Activated CD4-positive, alpha-beta T cell treated with anti-CD3 and anti-CD28 coated beads, Interleukin-2, amount 10 ng/mL, durations not matched to agents 7 days and 5 days (primary cell): ENCODE data around the gene PEAR1. TPM values are rescaled to one million over a fixed set of nuclear protein-coding genes. Genes with fewer than 3 reads are reported as not detected.

Experiments used
- CTCF ChIA-PET: fragments of 350-600 bp; sonication (Branson Sonifier 250); formaldehyde crosslinking; loops from one replicate; lab custom pipeline; 2021; ENCODE audit warnings: antibody characterized with exemption; lab: Charles Lee
- POLR2A ChIA-PET: fragments of 350-600 bp; sonication (Branson Sonifier 250); formaldehyde crosslinking; loops from one replicate; lab custom pipeline; 2021; ENCODE audit warnings: antibody characterized with exemption; lab: Charles Lee
- DNase-seq: peaks from one replicate; pipeline ENCODE4 v3.0.0-alpha.2; 2020
- H3K27ac Mint-ChIP-seq: one replicate; pipeline ENCODE4 v1.8.0; 2021; ENCODE audit warnings: mild to moderate bottlenecking, moderate library complexity, mixed read lengths
- H3K27me3 Mint-ChIP-seq: one replicate; pipeline ENCODE4 v1.8.0; 2021; ENCODE audit warnings: mixed read lengths
- H3K36me3 Mint-ChIP-seq: one replicate; pipeline ENCODE4 v1.8.0; 2021; ENCODE audit warnings: low read depth, mixed read lengths
- H3K4me1 Mint-ChIP-seq: one replicate; pipeline ENCODE4 v1.8.0; 2021; ENCODE audit warnings: mixed read lengths
- H3K4me3 Mint-ChIP-seq: one replicate; pipeline ENCODE4 v1.8.0; 2021; ENCODE audit warnings: mild to moderate bottlenecking, moderate library complexity, mixed read lengths
- H3K9me3 Mint-ChIP-seq: one replicate; pipeline ENCODE4 v1.8.0; 2021; ENCODE audit warnings: mixed read lengths
- total RNA-seq, 2 experiments: library from RNA; stranded (reverse); gene quantifications; one replicate each; pipeline ENCODE4 v1.2.3, GENCODE V29; 2021

The PEAR1 gene
- total RNA-seq, 2 experiments from 2014 or later, result 0.07 to 0.15 TPM

- Mint-ChIP-seq H3K4me3 (no peak overlapping the region), H3K27ac (no peak overlapping the region), H3K9me3 (no peaks in the 10 kb centered on the region), H3K27me3 (no peaks in the 10 kb centered on the region), H3K36me3 (peaks cover 30% of the 10 kb centered on the region), H3K4me1 (no peaks in the 10 kb centered on the region)
- no peak for DNase-seq
- ChIA-PET CTCF (no interaction called here), POLR2A (no interaction called here)
Measured at GRCh38 chr1:156944268-156944667, 50.8 kb downstream of the PEAR1 start.

- no peaks in the 10 kb centered on the region for H3K27me3 Mint-ChIP-seq
- H3K36me3 Mint-ChIP-seq, result peaks cover 32% of the 10 kb centered on the region
- CTCF ChIA-PET, result no interaction called here
- H3K27ac Mint-ChIP-seq, result no peak overlapping the region
- H3K4me1 Mint-ChIP-seq, result no peaks in the 10 kb centered on the region
- H3K9me3 Mint-ChIP-seq, result no peaks in the 10 kb centered on the region
- no peak overlapping the region for H3K4me3 Mint-ChIP-seq
- DNase-seq, result no peak
- POLR2A ChIA-PET, result no interaction called here
Measured at GRCh38 chr1:156944848-156945247, 51.3 kb downstream of the PEAR1 start.

- CTCF ChIA-PET, result interaction anchor here (1.8 kb wide), 1 partner anchor 9 kb away, joined by 5 read pairs; no protein-coding TSS in a partner anchor
- no peak overlapping the region for H3K4me3 Mint-ChIP-seq
Measured at GRCh38 chr1:156945881-156946661, 52.6 kb downstream of the PEAR1 start.

GRCh38 chr1:156947127-156947526 is 53.6 kb downstream of the PEAR1 start:
- H3K4me3 Mint-ChIP-seq, result no peak overlapping the region
- POLR2A ChIA-PET, result no interaction called here
- no peak overlapping the region for H3K27ac Mint-ChIP-seq
- H3K36me3 Mint-ChIP-seq, result peaks cover 37% of the 10 kb centered on the region
- CTCF ChIA-PET, result interaction anchor here (0.9 to 1.8 kb wide), 2 partner anchors 10 to 87 kb away, joined by 3 to 5 read pairs; no protein-coding TSS in a partner anchor
- H3K4me1 Mint-ChIP-seq, result no peaks in the 10 kb centered on the region
- H3K9me3 Mint-ChIP-seq, result no peaks in the 10 kb centered on the region
- no peak for DNase-seq
- H3K27me3 Mint-ChIP-seq, result no peaks in the 10 kb centered on the region

More at GRCh38 chr1:156945881-156946661, 52.6 kb downstream of the PEAR1 start:
- Mint-ChIP-seq H3K4me1 (no peaks in the 10 kb centered on the region), H3K27me3 (no peaks in the 10 kb centered on the region), H3K9me3 (no peaks in the 10 kb centered on the region), H3K27ac (peak overlapping the region; percentile 27), H3K36me3 (peaks cover 36% of the 10 kb centered on the region)
- no peak for DNase-seq
- POLR2A ChIA-PET, result no interaction called here

- no peaks in the 10 kb centered on the region for H3K4me1 Mint-ChIP-seq
- ChIA-PET CTCF (interaction anchor here (1.0 to 1.8 kb wide), 3 partner anchors 11 to 242 kb away, joined by 3 to 5 read pairs (median 4); partner anchors contain the start of gene CRABP2), POLR2A (no interaction called here)
- no peak overlapping the region for H3K27ac Mint-ChIP-seq
- H3K9me3 Mint-ChIP-seq, result no peaks in the 10 kb centered on the region
- DNase-seq, result no peak
- peaks cover 36% of the 10 kb centered on the region for H3K36me3 Mint-ChIP-seq
- no peaks in the 10 kb centered on the region for H3K27me3 Mint-ChIP-seq
- H3K4me3 Mint-ChIP-seq, result no peak overlapping the region
Measured at GRCh38 chr1:156947818-156948525, 54.5 kb downstream of the PEAR1 start.

- H3K27me3 Mint-ChIP-seq, result no peaks in the 10 kb centered on the region
- H3K4me1 Mint-ChIP-seq, result no peaks in the 10 kb centered on the region
- ChIA-PET POLR2A (no interaction called here), CTCF (interaction anchor here (0.8 to 1.8 kb wide), 3 partner anchors 12 to 243 kb away, joined by 3 to 4 read pairs (median 3); partner anchors contain the start of gene CRABP2)
- no peak overlapping the region for H3K27ac Mint-ChIP-seq
- peaks cover 37% of the 10 kb centered on the region for H3K36me3 Mint-ChIP-seq
- no peak overlapping the region for H3K4me3 Mint-ChIP-seq
- DNase-seq, result no peak
- H3K9me3 Mint-ChIP-seq, result no peaks in the 10 kb centered on the region
Measured at GRCh38 chr1:156948708-156949107, 55.2 kb downstream of the PEAR1 start.

GRCh38 chr1:156949127-156949526 is 55.6 kb downstream of the PEAR1 start:
- ChIA-PET POLR2A (no interaction called here), CTCF (interaction anchor here (0.8 to 1.8 kb wide), 3 partner anchors 12 to 243 kb away, joined by 3 to 4 read pairs (median 3); partner anchors contain the start of gene CRABP2)
- DNase-seq, result no peak
- Mint-ChIP-seq H3K4me1 (no peaks in the 10 kb centered on the region), H3K27ac (no peak overlapping the region), H3K36me3 (peaks cover 37% of the 10 kb centered on the region), H3K4me3 (no peak overlapping the region), H3K27me3 (no peaks in the 10 kb centered on the region), H3K9me3 (no peaks in the 10 kb centered on the region)

GRCh38 chr1:156951371-156951770 is 57.9 kb downstream of the PEAR1 start:
- H3K4me3 Mint-ChIP-seq, result no peak overlapping the region
- no peaks in the 10 kb centered on the region for H3K4me1 Mint-ChIP-seq
- CTCF ChIA-PET, result interaction anchor here (1.0 kb wide), 1 partner anchor 9 kb away, joined by 3 read pairs; no protein-coding TSS in a partner anchor
- POLR2A ChIA-PET, result no interaction called here
- H3K27me3 Mint-ChIP-seq, result no peaks in the 10 kb centered on the region
- H3K27ac Mint-ChIP-seq, result no peak overlapping the region
- no peaks in the 10 kb centered on the region for H3K9me3 Mint-ChIP-seq
- DNase-seq, result no peak
- peaks cover 37% of the 10 kb centered on the region for H3K36me3 Mint-ChIP-seq

GRCh38 chr1:156953571-156953970 is 60.1 kb downstream of the PEAR1 start:
- no peak for DNase-seq
- Mint-ChIP-seq H3K27ac (no peak overlapping the region), H3K36me3 (peaks cover 43% of the 10 kb centered on the region), H3K4me3 (no peak overlapping the region), H3K4me1 (peaks cover 5% of the 10 kb centered on the region), H3K27me3 (no peaks in the 10 kb centered on the region), H3K9me3 (no peaks in the 10 kb centered on the region)
- CTCF ChIA-PET, result interaction anchor here (0.6 kb wide), 1 partner anchor 52 kb away, joined by 3 read pairs; no protein-coding TSS in a partner anchor
- POLR2A ChIA-PET, result no interaction called here

- Mint-ChIP-seq H3K4me1 (peaks cover 22% of the 10 kb centered on the region), H3K27ac (no peak overlapping the region), H3K9me3 (no peaks in the 10 kb centered on the region), H3K36me3 (peaks cover 43% of the 10 kb centered on the region), H3K27me3 (no peaks in the 10 kb centered on the region), H3K4me3 (no peak overlapping the region)
- POLR2A ChIA-PET, result no interaction called here
- no peak for DNase-seq
- CTCF ChIA-PET, result interaction anchor here (0.9 kb wide), 1 partner anchor 11 kb away, joined by 4 read pairs; no protein-coding TSS in a partner anchor
Measured at GRCh38 chr1:156956333-156956732, 62.8 kb downstream of the PEAR1 start.

GRCh38 chr1:156957634-156958033 is 64.1 kb downstream of the PEAR1 start:
- no peaks in the 10 kb centered on the region for H3K27me3 Mint-ChIP-seq
- ChIA-PET POLR2A (no interaction called here), CTCF (no interaction called here)
- peaks cover 53% of the 10 kb centered on the region for H3K36me3 Mint-ChIP-seq
- no peaks in the 10 kb centered on the region for H3K9me3 Mint-ChIP-seq
- peaks cover 32% of the 10 kb centered on the region for H3K4me1 Mint-ChIP-seq
- DNase-seq, result no peak
- H3K27ac Mint-ChIP-seq, result no peak overlapping the region
- H3K4me3 Mint-ChIP-seq, result no peak overlapping the region

GRCh38 chr1:156958247-156958714 is 64.8 kb downstream of the PEAR1 start:
- POLR2A ChIA-PET, result no interaction called here
- no peak overlapping the region for H3K27ac Mint-ChIP-seq
- peaks cover 38% of the 10 kb centered on the region for H3K4me1 Mint-ChIP-seq
- DNase-seq, result no peak
- H3K27me3 Mint-ChIP-seq, result no peaks in the 10 kb centered on the region
- CTCF ChIA-PET, result interaction anchor here (0.6 kb wide), 1 partner anchor 72 kb away, joined by 5 read pairs; no protein-coding TSS in a partner anchor
- H3K4me3 Mint-ChIP-seq, result no peak overlapping the region
- peaks cover 54% of the 10 kb centered on the region for H3K36me3 Mint-ChIP-seq
- H3K9me3 Mint-ChIP-seq, result no peaks in the 10 kb centered on the region
